GM21825 (cell line): ENCODE results near the gene VWA1.
"Not testable (repeated sequence)": the region's sequence is repeated elsewhere in the genome, so short reads cannot be mapped to it uniquely, and the experiment has no call there.

Experiments used
- ATAC-seq: cut with Tn5 transposase; IDR thresholded peaks from one replicate; pipeline ENCODE4 v1.9.1; 2021; ENCODE audit warnings: mild to moderate bottlenecking, moderate library complexity; ENCODE audit not compliant: unreplicated experiment

VWA1 gene

DNA sequence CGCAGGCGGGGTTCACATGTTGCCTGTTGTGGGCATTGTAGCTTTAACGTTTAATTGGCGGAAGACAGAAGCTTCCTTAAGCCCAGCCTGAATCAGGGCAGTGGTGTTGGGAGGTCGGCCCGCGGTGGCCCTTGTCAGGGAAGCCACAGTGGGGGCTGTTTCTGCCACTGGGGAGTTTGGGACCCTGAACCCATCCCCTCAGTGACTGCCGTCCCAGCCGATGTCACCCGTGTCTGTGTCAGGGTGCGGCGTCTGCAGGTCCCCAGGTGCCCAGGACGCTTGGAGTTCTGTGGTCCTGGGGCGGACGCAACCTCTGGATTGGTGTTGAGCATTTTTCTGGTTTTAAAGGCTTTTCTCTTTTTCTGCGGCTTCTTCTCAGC is 45.0 kb downstream of the VWA1 start:
- not testable (repeated sequence) for ATAC-seq

DNA sequence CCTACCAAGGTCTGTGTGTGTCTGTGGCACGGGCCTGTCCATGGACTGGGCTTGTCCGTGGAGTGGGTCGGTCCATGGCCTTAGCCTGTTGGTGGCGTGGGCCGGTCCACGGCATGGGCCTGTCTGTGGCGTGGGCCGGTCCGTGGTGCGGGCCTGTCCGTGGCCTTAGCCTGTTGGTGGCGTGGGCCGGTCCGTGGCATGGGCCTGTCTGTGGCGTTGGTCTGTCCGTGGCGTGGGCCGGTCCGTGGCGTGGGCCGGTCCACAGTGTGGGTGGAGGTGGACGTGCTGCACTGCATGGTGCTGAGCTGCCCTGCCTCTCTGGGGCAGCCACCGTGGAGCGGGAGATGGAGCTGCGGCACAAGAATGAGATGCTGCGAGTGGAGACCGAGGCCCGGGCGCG is 46.3 kb downstream of the VWA1 start:
- not testable (repeated sequence) for ATAC-seq

DNA sequence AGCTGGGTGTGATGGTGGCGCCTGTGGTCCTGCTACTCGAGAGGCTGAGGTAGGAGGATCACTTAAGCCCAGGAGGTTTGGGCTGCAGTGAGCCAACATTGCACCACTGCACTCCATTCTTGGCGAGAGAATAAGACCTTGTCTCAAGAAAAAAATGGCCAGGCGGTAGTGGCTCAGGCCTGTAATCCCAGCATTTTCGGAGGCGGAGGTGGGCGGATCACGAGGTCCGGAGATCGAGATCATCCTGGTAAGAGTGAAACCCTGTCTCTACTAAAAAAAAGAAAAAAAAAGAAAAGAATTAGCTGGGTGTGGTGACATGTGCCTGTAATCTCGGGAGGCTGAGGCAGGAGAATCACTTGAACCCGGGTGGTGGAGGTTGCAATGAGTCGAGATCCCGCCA is 47.4 kb downstream of the VWA1 start:
- ATAC-seq = no peak

DNA sequence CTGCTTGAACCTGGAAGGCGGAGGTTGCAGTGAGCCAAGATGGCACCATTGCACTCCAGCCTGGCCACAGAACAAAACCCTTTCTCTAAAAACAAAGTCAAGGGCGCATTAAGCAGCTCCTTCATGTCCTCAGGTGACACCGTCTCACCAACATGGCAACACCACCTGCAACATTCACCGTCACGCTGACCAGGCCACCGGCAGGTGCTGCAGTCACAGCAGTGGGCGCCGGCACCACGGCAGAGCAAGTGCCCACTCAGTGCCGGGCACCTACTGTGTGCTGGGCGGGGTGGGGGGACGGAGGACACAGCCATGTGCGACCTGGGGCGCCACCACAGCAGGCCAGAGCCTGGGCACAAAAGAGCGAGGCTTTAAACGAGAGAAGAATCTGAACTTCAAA is 48.2 kb downstream of the VWA1 start:
- ATAC-seq = no peak

DNA sequence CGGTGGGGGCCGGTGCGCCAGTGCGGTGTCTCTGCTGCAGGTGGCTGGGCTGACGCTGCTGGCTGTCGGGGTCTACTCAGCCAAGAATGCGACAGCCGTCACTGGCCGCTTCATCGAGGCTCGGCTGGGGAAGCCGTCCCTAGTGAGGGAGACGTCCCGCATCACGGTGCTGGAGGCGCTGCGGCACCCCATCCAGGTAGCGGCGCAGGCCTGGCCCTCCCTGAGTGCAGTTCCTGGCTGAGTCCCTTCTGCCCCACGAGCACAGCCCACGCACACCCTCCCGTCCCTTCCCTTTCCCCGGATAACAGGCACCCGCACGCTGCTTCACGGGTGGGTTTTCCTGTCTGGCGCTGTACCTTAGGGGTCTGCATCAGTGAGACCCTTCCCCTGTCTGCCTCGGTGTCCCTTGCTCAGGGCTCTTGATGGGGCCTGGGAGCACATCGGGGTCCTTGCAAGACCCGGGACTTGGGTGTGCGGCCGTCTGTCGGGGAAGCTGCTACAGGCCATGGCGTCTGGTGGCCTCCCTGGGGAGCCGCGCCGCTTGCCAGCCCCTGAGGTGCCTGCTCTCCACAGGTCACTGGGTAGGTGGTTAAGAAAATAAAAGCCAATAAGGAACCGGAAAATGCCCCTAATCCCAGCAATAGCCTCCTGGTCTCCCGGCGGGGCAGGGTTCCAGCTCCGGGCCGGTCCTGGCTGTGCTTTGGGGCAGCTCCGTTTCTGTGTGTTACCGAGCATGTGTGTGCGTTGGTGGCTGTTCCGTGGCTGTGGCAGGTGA is 49.7 kb downstream of the VWA1 start:
- ATAC-seq = not testable (repeated sequence)

DNA sequence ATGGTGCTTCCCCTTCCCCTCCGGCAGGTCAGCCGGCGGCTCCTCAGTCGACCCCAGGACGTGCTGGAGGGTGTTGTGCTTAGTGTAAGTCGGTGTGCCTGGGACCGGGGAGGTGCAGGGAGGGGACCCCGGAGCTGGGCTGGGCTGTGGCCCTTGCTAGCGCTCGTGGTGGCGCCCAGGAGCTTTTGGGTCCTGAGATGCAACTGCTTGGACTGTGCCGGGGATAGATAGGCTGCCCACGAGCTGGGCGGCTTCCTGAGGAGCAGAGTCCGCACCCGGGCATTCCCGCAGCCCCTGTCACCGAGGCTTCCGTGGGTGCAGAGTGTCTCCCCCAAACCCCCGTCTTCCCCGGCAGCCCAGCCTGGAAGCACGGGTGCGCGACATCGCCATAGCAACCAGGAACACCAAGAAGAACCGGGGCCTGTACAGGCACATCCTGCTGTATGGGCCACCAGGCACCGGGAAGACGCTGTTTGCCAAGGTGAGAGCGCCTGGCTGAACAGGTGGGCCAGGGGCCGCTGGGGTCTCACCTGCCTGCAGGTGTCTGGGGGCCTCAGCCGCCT is 50.3 kb downstream of the VWA1 start:
- ATAC-seq = not testable (repeated sequence)

DNA sequence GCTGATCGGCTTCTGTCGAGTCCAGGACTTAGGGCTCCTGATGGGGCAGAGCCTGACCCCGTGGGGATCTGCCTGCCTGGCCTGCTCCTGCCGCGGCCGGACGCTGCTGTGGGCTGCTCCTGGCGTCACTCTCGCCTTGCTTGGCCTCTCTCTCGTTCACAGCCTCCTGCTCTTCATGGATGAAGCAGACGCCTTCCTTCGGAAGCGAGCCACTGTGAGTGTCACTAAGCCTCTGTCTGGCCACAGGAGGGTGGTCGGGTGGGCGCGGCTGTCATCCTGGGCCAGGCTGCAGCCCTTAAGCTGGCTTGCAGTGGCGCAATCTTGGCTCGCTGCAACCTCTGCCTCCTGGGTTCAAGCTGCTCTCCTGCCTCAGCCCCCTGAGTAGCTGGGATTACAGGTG is 52.2 kb downstream of the VWA1 start:
- ATAC-seq = no peak

DNA sequence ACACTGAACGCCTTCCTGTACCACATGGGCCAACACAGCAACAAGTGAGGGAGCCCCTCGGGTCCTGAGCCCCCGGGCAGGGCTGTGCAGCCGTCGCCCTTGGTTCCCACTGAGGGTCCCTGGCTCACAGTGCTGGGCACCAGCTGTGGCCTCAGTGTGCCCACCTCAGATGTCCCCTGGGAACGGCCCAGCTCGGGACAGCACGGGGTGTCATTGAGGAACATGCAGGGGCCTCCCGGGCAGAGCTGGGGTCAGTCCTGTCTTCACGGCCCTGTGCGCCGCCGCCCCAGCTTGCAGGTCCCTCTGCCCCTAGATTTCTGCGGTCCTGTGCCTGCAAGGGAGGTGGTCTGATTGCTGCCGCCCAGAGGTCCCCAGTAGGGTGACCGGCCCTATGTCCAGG is 53.7 kb downstream of the VWA1 start:
- ATAC-seq = no peak

DNA sequence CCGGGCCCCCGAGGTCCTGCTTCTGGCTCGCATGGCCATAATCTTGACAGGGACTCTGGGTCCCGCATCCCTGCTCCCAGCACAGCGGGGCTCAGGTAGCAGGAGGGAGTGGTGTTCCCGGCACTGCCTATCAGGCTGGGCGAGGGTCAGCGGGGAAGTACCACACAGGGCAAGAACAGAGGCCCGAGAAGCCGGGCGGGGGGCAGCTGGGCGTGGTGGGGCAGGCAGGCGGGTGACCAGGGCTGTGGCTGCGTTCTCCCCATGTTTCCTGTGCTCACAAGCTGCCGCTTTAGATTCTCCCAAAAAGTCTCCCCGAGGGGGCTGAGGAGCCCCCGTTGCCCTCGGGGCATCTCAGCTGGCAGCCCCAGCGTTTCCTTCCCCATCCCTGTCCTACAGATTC is 54.4 kb downstream of the VWA1 start:
- no peak for ATAC-seq

DNA sequence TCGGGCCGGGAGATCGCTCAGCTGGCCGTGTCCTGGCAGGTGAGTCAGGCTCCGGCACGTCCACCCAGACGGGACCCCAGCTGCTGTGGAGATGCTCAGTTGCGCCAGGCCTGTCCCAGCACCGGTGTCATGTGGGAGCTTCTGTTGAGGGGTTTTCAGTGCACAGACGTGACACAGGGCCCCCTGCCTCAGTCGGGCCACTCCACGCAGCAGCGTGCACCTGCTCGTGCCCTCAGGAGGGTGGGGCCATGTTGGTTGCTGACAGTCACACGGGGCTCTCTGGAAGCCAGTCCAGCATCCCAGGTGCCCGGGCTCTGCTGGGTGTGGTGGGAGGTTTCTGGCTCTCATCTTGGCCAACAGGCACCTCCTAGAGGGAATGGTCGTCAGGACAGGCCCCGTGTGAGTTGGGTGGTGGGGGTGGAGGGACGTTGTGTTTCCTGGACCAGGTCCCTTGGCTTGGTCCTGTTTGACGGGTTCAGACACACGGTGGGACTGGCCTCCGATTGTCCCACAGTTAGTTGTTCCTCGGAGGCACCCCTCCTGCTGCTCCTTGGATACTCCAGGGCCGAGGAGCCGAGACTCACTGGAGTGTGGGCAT is 55.2 kb downstream of the VWA1 start:
- ATAC-seq = no peak

DNA sequence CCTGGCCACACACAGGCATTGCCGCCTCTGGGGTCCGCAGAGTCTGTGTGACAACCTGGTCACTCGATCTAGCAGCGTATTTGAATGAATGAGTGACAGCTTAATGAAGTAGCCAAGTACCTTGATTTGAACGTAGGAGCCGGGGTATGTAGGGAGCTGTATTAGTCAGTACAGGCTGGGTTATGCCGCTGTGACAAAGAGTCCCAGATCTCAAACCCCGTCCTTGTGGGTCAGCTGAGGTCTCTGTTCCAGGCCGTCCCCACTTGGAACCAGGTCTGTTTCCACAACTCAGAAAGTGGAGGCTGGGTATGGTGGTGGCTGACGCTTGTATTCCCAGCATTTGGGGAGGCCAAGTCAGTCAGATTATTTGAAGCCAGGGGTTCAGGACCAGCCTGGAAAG is 56.1 kb downstream of the VWA1 start:
- ATAC-seq = no peak
